Measurements from ENCODE around the gene MARCHF6.
"Not testable (repeated sequence)": the region's sequence is repeated elsewhere in the genome, so short reads cannot be mapped to it uniquely, and the experiment has no call there.

The MARCHF6 gene

GRCh38 chr5:10387690-10388089 is 34.2 kb downstream of the MARCHF6 start:
- DNase-seq = no peak

GRCh38 chr5:10391130-10391529 is 37.6 kb downstream of the MARCHF6 start:
- DNase-seq = no peak

GRCh38 chr5:10392567-10393328 is 39.3 kb downstream of the MARCHF6 start:
- DNase-seq = not testable (repeated sequence)

GRCh38 chr5:10393491-10393890 is 40.0 kb downstream of the MARCHF6 start:
- DNase-seq = no peak

- DNase-seq = no peak
Observed at GRCh38 chr5:10396552-10396951, 43.1 kb downstream of the MARCHF6 start.

GRCh38 chr5:10399839-10400238 is 46.3 kb downstream of the MARCHF6 start:
- DNase-seq = no peak

- DNase-seq = no peak
Observed at GRCh38 chr5:10400411-10400810, 46.9 kb downstream of the MARCHF6 start.

- DNase-seq = no peak
Observed at GRCh38 chr5:10400831-10401230, 47.3 kb downstream of the MARCHF6 start.

- DNase-seq = no peak
Observed at GRCh38 chr5:10401498-10401897, 48.0 kb downstream of the MARCHF6 start.
